HG03039 (cell line): Measurements from ENCODE around the gene ZNF526.
A peak's percentile ranks its signal among the peaks of the same experiment; 100 is the strongest.

ENCODE experiments used
- ATAC-seq: cut with Tn5 transposase; IDR thresholded peaks from one replicate; pipeline ENCODE4 v1.9.1; 2021; ENCODE audit warnings: mild to moderate bottlenecking, moderate library complexity; ENCODE audit not compliant: unreplicated experiment

Gene ZNF526, protein sequence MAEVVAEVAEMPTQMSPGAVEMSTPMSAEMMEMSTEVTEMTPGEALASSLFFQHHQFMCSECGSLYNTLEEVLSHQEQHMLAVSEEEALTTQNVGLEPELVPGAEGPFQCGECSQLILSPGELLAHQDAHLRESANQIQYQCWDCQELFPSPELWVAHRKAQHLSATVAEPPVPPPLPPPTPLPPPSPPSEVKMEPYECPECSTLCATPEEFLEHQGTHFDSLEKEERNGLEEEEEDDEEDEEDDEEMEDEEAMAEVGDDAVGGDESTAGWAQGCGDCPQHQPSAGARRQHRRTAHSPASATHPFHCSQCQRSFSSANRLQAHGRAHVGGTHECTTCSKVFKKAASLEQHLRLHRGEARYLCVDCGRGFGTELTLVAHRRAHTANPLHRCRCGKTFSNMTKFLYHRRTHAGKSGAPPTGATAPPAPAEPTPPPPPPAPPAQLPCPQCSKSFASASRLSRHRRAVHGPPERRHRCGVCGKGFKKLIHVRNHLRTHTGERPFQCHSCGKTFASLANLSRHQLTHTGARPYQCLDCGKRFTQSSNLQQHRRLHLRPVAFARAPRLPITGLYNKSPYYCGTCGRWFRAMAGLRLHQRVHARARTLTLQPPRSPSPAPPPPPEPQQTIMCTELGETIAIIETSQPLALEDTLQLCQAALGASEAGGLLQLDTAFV

DNA sequence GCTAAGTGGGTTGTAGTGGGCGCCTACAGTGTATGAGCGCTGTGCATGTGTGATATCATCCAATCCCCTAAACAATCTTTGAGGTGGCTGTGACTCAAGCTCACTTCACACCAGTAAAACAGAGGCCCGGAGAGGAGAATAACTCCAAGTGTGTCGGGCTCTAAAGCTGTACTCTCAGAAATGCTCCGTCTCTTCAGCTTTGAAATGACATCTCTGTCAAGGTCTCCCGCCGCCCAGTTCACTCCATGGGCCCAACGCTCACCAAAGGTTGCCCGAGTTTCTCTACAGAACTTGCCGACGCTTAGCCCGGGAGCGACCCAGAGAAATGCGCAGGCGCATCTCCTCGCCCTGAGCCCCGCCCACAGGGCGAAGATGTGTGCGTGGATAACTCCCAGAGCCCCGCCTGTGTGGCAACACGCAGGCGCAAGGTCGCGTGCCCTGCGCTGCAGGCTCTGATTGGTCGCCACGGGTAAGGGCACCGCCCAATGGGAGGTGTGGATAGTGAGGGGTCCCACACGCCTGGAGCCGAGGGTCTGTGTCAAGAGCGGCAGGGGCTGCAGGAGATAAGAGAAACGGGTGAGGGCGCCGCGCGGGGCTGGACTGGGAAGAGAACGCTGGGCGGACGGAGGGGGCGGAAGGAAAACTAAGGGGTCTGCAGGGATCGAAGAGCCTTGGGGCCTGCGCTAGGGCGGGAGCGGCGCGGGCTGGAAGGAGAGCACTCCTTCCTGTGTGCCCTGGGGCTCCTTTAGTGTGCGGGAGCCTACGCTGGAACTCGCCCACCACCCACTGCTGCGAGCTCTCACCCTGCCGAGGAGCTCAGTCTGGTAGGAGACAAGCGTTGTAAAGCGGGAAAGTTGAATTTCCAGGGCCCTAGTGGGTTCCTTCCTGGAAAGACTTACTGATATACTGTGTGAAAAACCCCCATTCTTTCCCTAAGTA is at the start of gene ZNF526:
TSS of gene ZNF526 (plus strand) at position 501 of the 939 bp plus-strand sequence. CDS start 4,092 bp downstream, outside the sequence.
- ATAC-seq = peak; percentile 62

DNA sequence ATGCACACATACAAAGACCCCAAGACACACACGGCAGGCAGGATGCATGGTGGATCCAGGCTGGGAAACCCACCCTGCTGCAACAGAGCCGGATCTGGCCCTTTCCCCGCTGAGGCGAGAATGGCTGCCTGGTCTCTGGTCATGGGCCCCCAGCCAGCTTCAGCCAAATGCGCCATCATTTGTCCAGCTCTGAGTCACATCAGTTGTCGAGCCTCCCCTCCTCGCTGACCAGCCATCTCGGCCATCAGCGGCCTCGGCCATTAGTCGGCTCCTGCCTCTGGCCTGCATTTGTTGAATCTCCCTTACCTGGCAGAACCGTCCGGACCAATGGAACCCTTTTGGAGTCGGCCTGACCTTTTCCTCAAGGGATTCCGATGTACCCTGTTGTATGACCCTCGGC is 49.4 kb upstream of the ZNF526 start:
- ATAC-seq = no peak

DNA sequence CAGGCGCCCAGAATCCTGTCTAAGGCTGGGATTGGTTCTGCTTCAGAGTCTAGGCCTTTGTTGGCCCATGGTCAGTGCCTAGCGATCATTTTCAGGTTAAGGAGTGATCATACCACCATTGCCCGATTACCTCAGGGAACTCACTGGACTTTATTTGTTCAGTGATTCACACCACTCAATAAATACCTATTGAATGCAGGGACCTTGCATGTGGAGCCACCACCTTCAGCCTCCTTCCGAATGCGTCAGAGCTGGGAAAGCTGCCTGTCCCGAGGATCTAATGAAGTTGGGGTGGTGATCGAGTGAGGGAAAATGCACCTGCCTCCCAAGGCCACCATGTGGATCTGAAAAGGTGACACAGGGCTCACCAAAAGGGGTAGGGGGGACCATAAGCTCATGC is 47.9 kb upstream of the ZNF526 start:
- no peak for ATAC-seq

DNA sequence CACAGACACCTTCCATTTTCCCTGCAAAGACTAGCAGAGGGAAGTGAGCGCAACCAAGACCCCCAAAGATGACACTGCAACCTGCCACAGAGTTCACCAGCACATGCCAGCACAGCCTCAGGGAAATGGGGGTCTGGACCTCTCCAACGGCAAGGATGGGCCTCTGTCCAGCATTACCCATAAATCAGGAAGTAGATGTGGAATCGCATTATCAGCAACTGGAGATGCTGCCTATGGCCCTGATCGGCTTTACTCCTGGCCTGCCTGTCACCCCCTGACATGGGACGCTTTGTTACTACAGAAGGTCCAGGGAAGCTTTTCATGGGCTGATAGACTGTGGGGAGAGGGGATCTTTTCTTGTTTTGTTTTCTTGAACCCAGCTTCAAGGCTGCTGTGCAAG is 46.4 kb upstream of the ZNF526 start:
- no peak for ATAC-seq

DNA sequence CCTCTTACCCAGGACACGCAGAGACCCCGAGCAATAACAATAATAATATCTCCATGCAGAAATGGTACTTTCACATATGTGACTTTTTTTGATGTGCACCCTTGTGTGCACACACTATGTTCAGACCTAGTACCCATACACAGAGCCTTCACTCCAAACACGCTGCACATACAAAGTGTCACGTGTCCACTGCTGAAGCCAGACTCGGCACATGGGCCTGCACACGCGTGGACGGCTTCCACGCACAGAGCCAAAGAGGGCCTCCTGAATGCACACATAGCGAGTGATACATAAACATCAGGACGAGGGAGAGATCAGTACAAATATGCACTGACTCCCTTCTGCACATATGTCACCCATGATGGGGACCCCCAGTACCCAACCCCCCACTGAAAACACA is 45.9 kb upstream of the ZNF526 start:
- no peak for ATAC-seq

DNA sequence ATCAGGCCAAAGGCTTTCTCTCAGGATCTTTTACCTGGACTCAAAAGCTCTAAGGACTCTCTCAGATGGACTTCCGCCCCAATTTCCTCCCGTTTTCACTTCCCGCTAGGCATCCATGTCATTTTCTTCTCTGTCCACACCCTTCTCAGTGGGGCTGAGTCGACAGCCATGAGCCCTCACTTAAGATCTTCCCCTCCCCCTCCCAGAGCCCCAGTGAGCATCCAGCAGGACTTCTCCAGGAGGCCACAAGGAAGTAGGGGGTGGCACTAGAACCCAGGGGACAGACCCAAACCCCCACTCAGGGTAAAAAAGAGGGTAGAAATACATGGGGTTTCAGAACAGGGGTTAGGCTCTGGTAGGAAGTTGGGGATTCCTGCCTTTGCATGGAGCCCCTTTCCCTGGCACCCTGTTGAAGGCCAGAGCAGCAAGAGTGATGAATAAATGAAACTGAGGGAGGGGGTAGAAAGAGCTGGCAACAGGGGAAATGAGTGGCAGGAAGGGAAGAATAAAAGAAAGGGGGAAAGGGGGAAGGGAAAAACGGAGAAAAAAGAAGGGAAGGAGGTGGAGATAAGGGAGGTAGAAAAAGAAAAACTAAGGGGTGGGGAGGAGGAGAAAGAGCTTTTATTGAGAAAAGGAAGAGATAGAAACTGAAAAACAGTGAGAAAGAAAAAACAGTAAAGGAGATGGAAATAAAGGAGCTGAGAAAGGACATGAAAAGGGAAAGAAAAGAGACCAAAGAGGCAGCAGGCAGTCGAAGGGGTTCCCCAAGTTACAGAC is 45.0 kb upstream of the ZNF526 start:
- no peak for ATAC-seq

DNA sequence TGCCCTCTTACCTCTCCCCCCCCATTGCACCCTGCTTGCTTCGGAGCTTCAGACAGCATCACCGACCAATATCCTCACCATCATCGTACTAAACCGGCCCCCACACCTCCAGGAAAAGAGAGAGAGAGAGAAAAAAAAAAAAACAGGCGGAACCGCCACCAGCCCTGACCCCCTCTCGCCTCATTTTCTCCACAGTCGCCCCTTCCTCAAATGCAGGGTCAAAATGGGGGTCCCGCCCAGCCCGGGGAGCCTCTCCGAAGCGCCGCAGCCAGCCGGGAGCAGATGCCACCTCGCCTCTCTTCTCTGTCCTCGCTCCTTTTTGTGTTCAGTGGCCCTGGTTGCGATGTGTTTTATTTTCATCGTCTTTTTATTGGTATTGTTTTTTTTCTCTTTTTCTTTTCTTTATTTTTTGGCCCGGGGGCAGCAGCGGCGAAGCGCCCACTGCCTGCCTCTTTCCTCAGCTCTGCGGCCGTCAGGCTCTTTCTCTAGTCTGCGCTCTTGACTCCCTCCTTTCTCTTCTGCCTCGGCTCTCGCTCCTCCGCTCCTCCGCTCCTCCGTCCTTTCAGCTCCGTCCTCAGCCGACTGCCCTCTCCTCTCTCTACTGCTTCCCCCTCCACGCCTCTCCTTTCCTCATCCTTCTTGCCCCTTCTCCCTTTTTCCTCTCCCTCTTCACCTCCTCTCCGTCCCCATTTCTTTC is 44.0 kb upstream of the ZNF526 start:
- ATAC-seq = no peak

DNA sequence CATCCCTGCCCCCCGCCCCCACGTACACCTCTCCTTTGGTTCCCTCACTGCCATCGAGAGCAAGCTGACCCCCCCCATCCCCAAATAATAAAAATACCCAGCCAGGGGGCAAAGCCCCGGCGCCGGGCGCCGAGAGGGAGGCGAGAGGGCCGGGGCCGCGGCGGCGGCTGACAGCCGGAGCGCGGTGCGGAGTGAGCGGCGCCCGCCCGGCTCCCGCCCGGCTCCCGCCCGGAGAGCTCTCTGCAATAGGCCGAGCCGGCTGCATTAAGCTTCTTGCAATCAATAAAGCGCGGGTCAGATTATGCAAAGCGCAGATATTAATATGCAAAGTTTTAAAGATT is 43.5 kb upstream of the ZNF526 start:
- no peak for ATAC-seq

DNA sequence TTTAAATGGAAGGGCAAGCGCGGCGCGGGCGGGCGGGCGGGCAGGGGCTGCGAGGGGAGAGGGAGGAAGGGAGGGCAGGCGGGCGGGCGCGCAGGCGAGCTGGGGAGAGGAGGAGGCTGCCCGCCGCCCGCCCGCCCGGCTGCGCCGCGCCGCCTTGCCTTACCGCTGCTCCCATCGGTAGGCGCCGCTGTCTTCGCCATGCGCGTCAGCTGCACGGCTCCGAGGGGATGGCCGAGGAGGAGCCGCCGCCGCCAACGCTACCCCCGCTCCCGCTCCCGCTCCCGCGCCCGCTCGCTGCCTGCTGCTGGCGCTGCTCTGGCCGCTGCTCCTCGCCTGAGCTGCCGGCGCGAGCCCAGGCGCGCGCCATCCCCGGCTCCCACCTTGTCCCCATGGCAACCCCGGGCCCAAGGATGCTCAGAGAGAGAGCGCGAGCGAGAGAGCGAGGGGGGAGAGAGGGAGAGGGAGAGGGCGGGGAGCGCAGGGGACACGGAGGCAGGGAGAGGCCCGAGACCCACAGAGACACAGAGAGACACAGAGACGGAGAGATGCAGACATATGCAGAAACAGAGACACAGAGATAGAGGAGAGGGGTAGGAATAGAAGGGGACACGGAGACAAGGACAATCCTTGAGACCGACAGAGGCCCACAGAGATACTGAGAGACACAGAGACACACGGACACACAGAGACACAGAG is 43.0 kb upstream of the ZNF526 start:
- no peak for ATAC-seq

DNA sequence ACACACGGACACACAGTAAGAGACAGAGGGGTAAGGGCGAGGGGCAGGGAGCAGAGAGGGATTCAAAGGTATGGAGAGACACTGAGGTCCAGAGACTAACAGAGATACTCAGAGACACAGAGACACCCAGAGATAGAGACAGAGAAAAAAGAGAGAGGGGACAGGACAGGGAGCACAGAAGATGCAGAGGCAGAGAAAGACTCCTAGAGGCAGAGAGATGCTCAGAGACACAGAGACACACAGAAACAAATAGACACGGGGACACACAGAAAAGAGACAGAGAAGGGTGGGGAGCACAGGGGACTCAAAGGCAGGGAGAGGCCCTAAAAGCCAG is 42.5 kb upstream of the ZNF526 start:
- ATAC-seq = no peak

DNA sequence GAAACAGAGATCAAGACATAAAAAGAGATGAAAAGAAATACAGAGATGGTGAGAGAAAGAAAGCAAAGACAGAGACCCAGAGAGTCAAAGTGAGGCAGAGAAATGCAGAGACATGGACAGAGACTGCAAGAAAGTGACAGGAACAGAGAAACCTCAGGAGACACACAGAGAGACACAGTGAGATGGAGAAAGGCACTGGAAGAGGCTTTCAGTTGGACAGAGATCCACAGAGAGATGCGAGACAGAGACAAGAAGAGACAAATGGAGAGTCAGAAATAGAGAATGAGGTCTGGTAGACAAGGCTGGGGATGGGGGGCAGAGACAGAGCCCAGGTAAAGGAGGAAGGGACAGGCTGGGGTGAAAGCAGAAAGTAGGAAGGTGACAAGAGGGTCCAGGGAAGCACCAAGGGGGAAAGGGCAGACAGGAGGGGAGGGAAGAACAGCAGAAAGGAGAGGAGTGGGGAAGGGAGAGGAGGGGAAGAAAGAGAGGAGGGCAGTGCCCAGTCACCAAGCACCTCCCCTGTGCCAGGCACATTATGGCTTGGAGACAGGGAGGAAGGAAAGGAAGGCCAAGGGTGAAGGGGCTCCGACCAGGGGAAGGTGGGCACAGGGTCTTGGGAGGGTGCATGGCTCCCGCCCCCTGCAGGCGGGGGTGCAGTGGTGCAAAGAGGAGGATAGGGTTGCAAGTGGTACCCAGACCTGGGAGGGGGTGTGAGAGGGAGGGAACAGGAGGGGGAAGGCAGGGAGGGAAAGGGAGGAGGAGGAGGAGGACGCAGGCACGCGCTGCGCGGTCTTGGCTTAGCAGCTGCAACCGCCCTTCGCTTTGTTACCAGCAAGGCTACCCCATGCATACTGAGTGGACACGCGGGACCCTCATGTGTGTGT is 41.1 kb upstream of the ZNF526 start:
- ATAC-seq = no peak

DNA sequence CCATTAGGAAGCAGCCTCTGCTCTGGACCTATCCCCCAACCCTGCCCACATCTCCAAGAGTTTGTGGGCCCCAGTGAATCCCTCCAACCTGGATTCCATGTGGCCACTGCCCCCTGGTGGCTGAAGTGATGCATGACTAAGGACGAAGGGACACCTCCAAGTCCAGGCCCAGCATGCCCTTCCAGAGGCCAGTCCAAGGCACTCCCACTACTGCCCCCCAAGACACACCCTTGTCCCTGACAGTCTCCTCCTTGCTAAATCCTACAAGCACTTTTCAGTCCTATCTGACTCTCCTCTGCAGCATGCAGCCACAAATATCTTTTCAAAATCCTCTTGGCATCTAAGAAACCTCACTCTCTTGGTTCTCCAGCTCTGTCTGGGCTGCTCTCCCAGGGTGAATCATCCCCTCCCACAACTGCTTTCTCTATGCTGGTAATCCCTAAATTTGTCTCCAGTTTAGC is 35.7 kb upstream of the ZNF526 start:
- ATAC-seq = no peak

DNA sequence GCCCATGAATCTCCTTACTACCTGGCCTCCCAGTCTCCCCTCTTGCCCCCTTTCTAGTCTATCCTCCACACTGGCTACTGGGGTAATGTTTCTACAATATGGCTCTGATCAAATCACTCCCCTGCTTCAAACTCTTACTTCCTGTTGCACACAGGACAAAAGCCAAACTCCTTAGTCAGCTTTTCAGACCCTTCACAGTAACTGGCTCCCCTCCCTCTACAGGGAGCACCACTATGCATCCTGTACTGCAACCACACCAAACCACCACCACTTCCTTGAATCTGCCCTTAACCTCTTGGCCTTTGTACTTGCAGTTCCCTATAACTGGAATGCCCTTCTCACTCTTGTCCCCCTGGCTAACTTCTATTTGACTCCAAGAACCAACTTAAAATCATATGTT is 34.8 kb upstream of the ZNF526 start:
- ATAC-seq = no peak

DNA sequence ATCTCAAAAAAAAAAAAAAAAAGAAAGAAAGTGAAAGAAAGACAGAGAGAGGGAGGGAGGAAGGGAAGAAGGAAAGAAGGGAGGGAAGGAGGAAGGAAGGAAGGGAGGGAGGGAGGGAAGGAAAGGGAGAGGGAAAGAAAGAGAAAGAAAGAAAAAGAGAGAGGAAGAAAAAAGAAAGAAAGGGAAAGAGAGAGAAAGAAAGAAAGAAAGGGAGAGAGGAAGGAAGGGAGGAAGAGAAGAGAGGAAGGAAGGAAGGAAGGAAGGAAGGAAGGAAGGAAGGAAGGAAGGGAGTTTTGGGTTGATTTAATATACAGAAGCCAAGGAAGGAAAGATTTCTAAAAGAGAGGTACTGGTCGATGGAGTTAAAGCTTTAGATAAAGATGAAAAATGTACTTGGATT is 31.4 kb upstream of the ZNF526 start:
- no peak for ATAC-seq

DNA sequence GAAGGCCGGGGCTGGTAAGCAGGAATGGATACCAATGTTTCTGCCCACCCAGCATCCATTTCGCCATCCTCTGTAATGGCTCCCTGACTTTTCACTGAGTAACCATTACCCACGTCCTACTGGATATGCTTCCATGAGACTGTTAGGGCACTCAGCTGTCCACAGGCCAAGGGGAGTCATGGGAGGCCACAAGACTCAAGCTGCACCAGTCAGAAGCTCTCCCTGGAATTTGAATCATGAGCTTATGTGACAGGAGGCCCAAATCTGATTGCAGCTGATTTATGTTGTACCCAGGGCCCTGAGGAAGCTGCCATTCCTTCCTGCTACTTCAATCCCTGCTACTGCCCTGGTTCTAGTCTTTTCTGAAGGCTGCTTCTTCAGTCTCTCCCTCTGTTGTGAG is 31.0 kb upstream of the ZNF526 start:
- ATAC-seq = no peak

DNA sequence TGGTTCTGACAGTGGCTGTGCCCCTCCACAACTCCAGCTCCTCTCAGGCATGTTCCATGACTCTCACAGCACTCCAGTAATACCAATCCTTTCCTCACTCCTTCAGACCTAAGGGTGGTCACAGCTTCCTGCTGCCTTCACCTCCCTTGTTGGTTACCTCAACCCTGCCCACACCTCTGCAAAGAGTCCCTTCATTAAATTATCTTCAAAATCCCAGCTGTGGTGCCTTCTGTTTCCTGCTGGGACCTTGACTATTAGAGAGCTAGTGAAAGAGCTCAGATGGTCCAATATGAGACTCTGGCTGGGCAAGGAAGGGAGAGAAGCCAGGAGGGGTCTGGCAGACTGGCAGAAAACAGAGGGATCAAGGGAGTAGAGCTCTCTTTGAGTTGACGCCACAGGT is 28.8 kb upstream of the ZNF526 start:
- no peak for ATAC-seq

DNA sequence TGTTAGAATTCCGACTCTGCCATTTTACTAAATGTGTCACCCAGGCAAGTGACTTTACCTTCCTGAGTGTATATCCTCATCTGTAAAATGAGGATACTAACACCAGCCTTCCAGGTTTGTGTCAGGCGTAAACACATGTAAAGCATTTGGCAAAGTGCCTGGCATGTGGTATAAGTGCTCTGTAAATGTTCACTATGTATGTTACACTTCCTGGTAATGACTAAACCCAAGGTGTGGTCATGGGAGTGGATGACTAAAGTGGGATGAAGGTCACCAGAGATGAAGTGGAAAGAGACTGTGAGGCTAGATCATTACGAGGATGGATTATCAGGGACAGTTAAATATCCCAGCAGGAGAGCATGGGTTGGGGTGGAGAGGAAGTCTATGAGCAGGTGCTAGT is 28.3 kb upstream of the ZNF526 start:
- no peak for ATAC-seq

DNA sequence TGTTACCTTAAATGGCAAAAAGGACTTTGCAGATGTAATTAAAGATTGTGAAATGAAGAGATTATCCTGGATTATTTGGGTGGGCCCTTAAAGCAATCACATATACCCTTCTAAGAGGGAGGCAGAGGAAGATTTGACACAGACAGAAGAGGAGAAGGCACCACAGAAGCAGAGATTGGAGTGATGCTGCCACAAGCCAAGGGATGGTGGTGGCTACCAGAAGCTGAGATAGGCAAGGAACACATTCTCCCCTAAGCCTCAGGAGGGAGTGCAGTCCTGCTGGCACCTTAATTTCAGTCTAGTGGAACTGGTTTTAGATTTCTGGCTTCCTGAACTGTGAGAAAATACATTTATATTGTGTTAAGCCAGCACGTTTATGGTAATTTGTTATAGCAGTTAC is 26.8 kb upstream of the ZNF526 start:
- ATAC-seq = no peak

DNA sequence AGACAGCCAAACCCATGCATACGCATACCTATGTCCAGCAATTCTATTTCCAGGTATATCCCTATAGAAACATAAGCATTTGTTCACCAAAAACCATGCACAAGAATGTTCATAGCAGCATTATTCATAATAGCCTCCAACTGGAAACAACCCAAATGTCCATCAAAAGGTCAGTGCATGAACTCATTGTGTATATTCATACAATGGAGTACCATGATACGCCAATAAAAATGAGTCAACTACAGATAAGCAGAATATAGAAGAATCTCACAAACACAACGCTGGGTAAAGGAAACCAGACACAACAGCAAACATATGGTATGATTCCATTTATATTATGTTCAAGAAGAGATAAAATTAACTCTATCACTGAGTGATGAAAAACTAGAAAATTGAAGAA is 26.4 kb upstream of the ZNF526 start:
- no peak for ATAC-seq
